ENCODE results near the gene GBF1.

The GBF1 gene

DNA sequence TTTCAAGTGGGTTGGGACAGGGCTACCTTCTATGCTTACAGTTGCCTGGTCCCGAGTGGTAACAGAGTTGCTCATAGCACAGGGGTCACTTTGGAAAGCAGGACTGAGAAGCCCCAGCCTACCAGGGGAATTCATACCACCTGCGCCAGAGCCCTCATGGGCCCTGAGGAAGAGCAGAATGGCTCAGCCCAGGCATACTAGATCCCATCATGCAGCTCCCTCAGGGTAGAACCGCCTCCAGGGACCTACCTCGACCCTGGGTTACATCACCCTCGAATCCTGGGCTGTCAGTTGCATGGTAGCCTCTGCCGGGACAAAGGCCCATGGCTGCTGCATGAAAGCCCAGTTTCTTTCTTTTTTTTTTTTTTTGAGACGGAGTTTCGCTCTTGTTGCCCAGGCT, 184.1 kb downstream of the GBF1 start:
- no peak for DNase-seq

DNA sequence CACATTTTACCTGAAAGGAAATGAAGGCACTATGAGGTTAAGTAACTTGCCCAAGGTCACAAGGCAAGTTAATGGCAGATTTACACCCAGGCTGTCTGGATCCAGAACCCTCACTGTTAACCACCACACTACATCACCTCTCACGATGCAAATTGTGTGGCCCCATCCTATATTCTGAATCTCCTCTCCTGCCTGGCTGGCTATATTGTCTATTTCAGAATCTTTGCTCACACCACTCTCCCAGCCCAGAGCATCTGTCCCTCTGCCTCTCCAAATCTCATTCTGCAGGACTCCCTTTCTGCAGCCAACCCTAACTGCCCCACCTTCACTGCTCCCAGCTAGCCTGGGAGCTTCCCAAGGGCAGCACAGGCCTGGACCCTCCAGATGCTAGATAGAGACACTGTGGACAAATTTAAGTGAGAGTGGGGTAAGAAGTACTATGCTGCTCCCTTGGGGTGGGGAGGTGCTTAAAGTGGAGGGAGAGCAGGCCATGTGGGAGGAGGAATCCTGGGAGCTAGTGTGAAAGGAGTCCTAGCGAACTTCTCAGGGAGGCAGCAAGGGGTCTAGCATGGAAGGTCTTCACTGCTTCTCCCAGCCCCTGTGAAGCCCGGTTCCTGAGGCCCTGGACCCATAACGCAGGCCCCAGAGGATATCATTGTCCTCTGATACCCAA, 186.3 kb downstream of the GBF1 start:
- DNase-seq: peak; percentile 15
